Measurements from ENCODE around the gene NRF1.
A peak's percentile ranks its signal among the peaks of the same experiment; 100 is the strongest.
"Not testable (repeated sequence)": the region's sequence is repeated elsewhere in the genome, so short reads cannot be mapped to it uniquely, and the experiment has no call there.

Gene NRF1

GRCh38 chr7:129611246-129612111, at the start of gene NRF1:
NRF1 (plus strand) TSS chr7:129611720; CDS start chr7:129657352, 45,632 bp downstream.
- Histone ChIP-seq H3K27me3 (replicated peaks; ENCODE audit: control insufficient read depth, insufficient read depth, low read length) (no peaks in the 10 kb centered on the region), H3K9ac (ENCODE audit: low read length) (peak within 1 kb of the TSS; percentile 99), H3K4me1 (ENCODE audit: control insufficient read depth, insufficient read depth, low read length) (peaks cover 23% of the 10 kb centered on the region), H3K9me3 (ENCODE audit: control insufficient read depth, low read length) (no peaks in the 10 kb centered on the region), H3K36me3 (ENCODE audit: control insufficient read depth, insufficient read depth, low read length, severe bottlenecking) (peaks cover 3% of the 10 kb centered on the region), H3K4me3 (ENCODE audit: low read length) (peak within 1 kb of the TSS; percentile 94)
- peak; percentile 95 for DNase-seq (ENCODE audit: low read depth)

DNA sequence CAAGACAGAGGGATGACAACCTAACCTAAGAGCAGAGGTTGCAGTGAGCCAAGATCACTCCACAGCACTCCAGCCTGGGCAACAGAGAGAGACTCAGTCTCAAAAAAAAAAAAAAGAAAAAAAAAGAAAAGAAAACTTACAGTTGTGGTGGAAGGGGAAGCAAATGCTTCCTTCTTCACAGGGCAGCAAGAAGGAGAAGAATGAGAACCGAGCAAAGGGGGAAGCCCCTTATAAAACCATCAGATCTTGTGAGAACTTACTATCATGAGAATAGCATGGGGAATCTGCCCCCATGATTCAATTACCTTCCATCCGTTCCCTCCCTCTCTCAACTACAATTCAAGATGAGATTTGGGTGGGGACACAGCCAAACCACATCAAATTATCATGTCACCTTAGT, 45.2 kb upstream of the NRF1 start:
- not testable (repeated sequence) for H3K27me3 ChIP-seq (replicated peaks; ENCODE audit: control insufficient read depth, insufficient read depth, low read length); DNase-seq (ENCODE audit: low read depth); H3K36me3 ChIP-seq (ENCODE audit: control insufficient read depth, insufficient read depth, low read length, severe bottlenecking); H3K9ac ChIP-seq (ENCODE audit: low read length); H3K4me3 ChIP-seq (ENCODE audit: low read length); H3K9me3 ChIP-seq (ENCODE audit: control insufficient read depth, low read length); H3K4me1 ChIP-seq (ENCODE audit: control insufficient read depth, insufficient read depth, low read length)

- Histone ChIP-seq H3K4me1 (ENCODE audit: control insufficient read depth, insufficient read depth, low read length) (peaks cover 7% of the 10 kb centered on the region), H3K9ac (ENCODE audit: low read length) (no peak overlapping the region), H3K27me3 (replicated peaks; ENCODE audit: control insufficient read depth, insufficient read depth, low read length) (no peaks in the 10 kb centered on the region), H3K4me3 (ENCODE audit: low read length) (no peak overlapping the region), H3K36me3 (ENCODE audit: control insufficient read depth, insufficient read depth, low read length, severe bottlenecking) (no peaks in the 10 kb centered on the region), H3K9me3 (ENCODE audit: control insufficient read depth, low read length) (no peaks in the 10 kb centered on the region)
- no peak for DNase-seq (ENCODE audit: low read depth)
These were observed 44.1 kb upstream of the NRF1 start for GRCh38 chr7:129567377-129567776.

- Histone ChIP-seq H3K36me3 (ENCODE audit: control insufficient read depth, insufficient read depth, low read length, severe bottlenecking) (no peaks in the 10 kb centered on the region), H3K9ac (ENCODE audit: low read length) (no peak overlapping the region), H3K27me3 (replicated peaks; ENCODE audit: control insufficient read depth, insufficient read depth, low read length) (no peaks in the 10 kb centered on the region), H3K4me3 (ENCODE audit: low read length) (no peak overlapping the region), H3K9me3 (ENCODE audit: control insufficient read depth, low read length) (no peaks in the 10 kb centered on the region), H3K4me1 (ENCODE audit: control insufficient read depth, insufficient read depth, low read length) (peaks cover 7% of the 10 kb centered on the region)
- DNase-seq (ENCODE audit: low read depth), result no peak
These were observed 43.3 kb upstream of the NRF1 start for GRCh38 chr7:129568240-129568639.

DNA sequence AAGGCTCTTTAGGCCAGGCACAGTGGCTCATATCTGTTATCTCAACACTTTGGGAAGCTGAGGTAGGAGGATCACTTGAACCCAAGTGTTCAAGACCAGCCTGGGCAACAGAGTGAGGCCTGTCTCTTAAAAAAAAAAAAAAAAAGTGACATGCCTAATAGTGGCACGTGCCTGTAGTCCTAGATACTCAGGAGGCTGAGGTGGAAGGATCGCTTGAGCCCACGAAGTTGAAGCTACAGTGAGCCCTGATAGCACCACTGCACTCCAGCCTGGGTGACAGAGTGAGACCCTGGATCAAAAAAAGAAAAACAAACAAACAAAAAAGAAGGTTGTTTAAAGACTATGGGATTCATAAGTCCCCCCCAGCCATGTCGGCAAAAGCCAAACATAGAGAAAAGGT, 42.2 kb upstream of the NRF1 start:
- peak overlapping the region; percentile 7 for H3K9ac ChIP-seq (ENCODE audit: low read length)
- no peak for DNase-seq (ENCODE audit: low read depth)
- H3K9me3 ChIP-seq (ENCODE audit: control insufficient read depth, low read length), result no peaks in the 10 kb centered on the region
- no peaks in the 10 kb centered on the region for H3K27me3 ChIP-seq (replicated peaks; ENCODE audit: control insufficient read depth, insufficient read depth, low read length)
- peaks cover 9% of the 10 kb centered on the region for H3K4me1 ChIP-seq (ENCODE audit: control insufficient read depth, insufficient read depth, low read length)
- no peaks in the 10 kb centered on the region for H3K36me3 ChIP-seq (ENCODE audit: control insufficient read depth, insufficient read depth, low read length, severe bottlenecking)
- H3K4me3 ChIP-seq (ENCODE audit: low read length), result no peak overlapping the region

DNA sequence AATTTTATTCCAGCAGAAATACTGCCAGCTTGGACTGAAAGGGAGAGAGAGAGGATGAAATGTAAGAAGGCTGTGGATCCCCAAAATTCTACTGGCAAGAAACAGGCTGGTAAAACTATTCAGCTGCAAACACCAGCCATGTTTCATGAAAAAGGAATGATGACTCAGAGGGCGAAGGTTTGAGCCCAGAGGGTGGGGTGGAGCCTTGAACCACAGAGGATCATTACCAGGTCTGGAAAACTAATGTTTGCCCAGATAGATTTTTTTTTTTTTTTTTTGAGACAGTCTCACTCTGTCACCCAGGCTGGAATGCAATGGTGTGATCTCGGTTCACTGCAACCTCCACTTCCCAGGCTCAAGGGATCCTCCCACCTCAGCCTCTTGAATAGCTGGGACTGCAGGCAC, 41.7 kb upstream of the NRF1 start:
- Histone ChIP-seq H3K9me3 (ENCODE audit: control insufficient read depth, low read length) (no peaks in the 10 kb centered on the region), H3K4me3 (ENCODE audit: low read length) (no peak overlapping the region), H3K4me1 (ENCODE audit: control insufficient read depth, insufficient read depth, low read length) (peaks cover 14% of the 10 kb centered on the region), H3K27me3 (replicated peaks; ENCODE audit: control insufficient read depth, insufficient read depth, low read length) (no peaks in the 10 kb centered on the region), H3K36me3 (ENCODE audit: control insufficient read depth, insufficient read depth, low read length, severe bottlenecking) (no peaks in the 10 kb centered on the region), H3K9ac (ENCODE audit: low read length) (peak overlapping the region; percentile 7)
- DNase-seq (ENCODE audit: low read depth), result peak; percentile 68

DNA sequence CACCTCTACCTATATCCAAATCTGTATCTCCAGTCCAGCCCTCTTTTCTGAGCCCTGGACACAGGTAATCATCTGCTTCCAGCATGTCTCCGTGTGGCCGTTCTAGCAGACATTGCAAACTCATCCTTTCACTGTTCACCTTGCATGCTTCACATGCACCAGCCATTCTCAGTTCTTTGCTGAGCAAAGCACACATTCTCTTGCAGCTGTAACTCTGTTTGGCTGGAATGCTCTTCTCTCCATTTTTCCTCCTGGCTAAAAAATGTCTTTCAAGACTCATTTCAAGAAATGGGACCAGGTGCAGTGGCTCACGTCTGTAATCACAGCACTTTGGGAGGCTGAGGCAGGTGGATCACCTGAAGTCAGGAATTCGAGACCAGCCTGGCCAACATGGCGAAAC, 40.3 kb upstream of the NRF1 start:
- H3K9me3 ChIP-seq (ENCODE audit: control insufficient read depth, low read length), result no peaks in the 10 kb centered on the region
- no peak overlapping the region for H3K4me3 ChIP-seq (ENCODE audit: low read length)
- no peak for DNase-seq (ENCODE audit: low read depth)
- no peaks in the 10 kb centered on the region for H3K27me3 ChIP-seq (replicated peaks; ENCODE audit: control insufficient read depth, insufficient read depth, low read length)
- H3K9ac ChIP-seq (ENCODE audit: low read length), result no peak overlapping the region
- H3K36me3 ChIP-seq (ENCODE audit: control insufficient read depth, insufficient read depth, low read length, severe bottlenecking), result no peaks in the 10 kb centered on the region
- H3K4me1 ChIP-seq (ENCODE audit: control insufficient read depth, insufficient read depth, low read length), result peaks cover 16% of the 10 kb centered on the region

GRCh38 chr7:129572205-129572604, 39.3 kb upstream of the NRF1 start:
- Histone ChIP-seq H3K9me3 (ENCODE audit: control insufficient read depth, low read length) (no peaks in the 10 kb centered on the region), H3K36me3 (ENCODE audit: control insufficient read depth, insufficient read depth, low read length, severe bottlenecking) (no peaks in the 10 kb centered on the region), H3K27me3 (replicated peaks; ENCODE audit: control insufficient read depth, insufficient read depth, low read length) (no peaks in the 10 kb centered on the region), H3K4me1 (ENCODE audit: control insufficient read depth, insufficient read depth, low read length) (peaks cover 16% of the 10 kb centered on the region), H3K9ac (ENCODE audit: low read length) (no peak overlapping the region), H3K4me3 (ENCODE audit: low read length) (no peak overlapping the region)
- no peak for DNase-seq (ENCODE audit: low read depth)

DNA sequence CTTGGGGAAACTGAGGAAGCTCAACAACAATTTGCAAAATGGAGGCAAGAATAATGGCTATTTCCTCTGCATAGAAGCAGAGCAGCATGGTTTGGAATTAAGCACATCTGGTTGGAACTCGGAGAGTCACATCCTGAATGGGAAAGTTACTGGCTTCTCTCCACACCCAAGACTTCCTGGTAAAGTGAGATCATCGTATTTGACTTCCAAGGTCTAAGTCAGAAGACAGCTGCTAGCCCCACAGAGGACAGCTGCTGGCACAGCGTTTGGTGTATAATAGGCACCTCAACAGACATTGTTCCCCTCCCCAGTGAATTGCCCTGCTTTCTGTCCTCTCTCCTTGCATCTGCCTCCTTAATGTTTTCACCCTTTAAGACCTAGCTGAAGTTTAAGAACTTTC, 37.0 kb upstream of the NRF1 start:
- H3K27me3 ChIP-seq (replicated peaks; ENCODE audit: control insufficient read depth, insufficient read depth, low read length), result no peaks in the 10 kb centered on the region
- H3K36me3 ChIP-seq (ENCODE audit: control insufficient read depth, insufficient read depth, low read length, severe bottlenecking), result no peaks in the 10 kb centered on the region
- peak overlapping the region; percentile 32 for H3K4me3 ChIP-seq (ENCODE audit: low read length)
- H3K4me1 ChIP-seq (ENCODE audit: control insufficient read depth, insufficient read depth, low read length), result peaks cover 13% of the 10 kb centered on the region
- DNase-seq (ENCODE audit: low read depth), result peak; percentile 29
- no peak overlapping the region for H3K9ac ChIP-seq (ENCODE audit: low read length)
- H3K9me3 ChIP-seq (ENCODE audit: control insufficient read depth, low read length), result peaks cover 8% of the 10 kb centered on the region

DNA sequence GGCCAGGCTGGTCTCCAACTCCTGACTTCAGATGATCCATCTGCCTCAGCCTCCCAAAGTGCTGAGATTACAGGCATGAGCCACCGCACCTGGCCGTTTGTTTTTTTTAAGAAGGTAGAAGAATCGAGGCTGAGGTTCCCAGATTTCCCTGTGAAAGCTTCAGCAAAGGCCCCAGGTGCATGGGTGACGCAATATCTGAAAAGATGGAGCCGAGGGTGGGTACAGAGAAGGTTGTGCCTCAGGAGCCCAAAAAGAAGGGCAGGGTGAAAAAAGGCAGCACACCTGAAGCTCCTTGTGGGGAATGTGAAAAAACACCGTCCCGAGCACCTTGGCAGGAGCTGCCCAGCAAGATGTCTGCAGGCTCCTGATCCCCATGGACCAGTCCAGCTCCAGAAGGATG, 35.8 kb upstream of the NRF1 start:
- H3K36me3 ChIP-seq (ENCODE audit: control insufficient read depth, insufficient read depth, low read length, severe bottlenecking), result no peaks in the 10 kb centered on the region
- no peak for DNase-seq (ENCODE audit: low read depth)
- no peak overlapping the region for H3K4me3 ChIP-seq (ENCODE audit: low read length)
- peaks cover 8% of the 10 kb centered on the region for H3K4me1 ChIP-seq (ENCODE audit: control insufficient read depth, insufficient read depth, low read length)
- H3K9ac ChIP-seq (ENCODE audit: low read length), result no peak overlapping the region
- no peaks in the 10 kb centered on the region for H3K27me3 ChIP-seq (replicated peaks; ENCODE audit: control insufficient read depth, insufficient read depth, low read length)
- peaks cover 8% of the 10 kb centered on the region for H3K9me3 ChIP-seq (ENCODE audit: control insufficient read depth, low read length)

- H3K27me3 ChIP-seq (replicated peaks; ENCODE audit: control insufficient read depth, insufficient read depth, low read length), result no peaks in the 10 kb centered on the region
- no peaks in the 10 kb centered on the region for H3K36me3 ChIP-seq (ENCODE audit: control insufficient read depth, insufficient read depth, low read length, severe bottlenecking)
- H3K4me3 ChIP-seq (ENCODE audit: low read length), result no peak overlapping the region
- no peak overlapping the region for H3K9ac ChIP-seq (ENCODE audit: low read length)
- peaks cover 8% of the 10 kb centered on the region for H3K9me3 ChIP-seq (ENCODE audit: control insufficient read depth, low read length)
- peaks cover 8% of the 10 kb centered on the region for H3K4me1 ChIP-seq (ENCODE audit: control insufficient read depth, insufficient read depth, low read length)
- no peak for DNase-seq (ENCODE audit: low read depth)
These were observed 35.4 kb upstream of the NRF1 start for GRCh38 chr7:129576138-129576537.

- H3K9me3 ChIP-seq (ENCODE audit: control insufficient read depth, low read length), result peaks cover 8% of the 10 kb centered on the region
- H3K36me3 ChIP-seq (ENCODE audit: control insufficient read depth, insufficient read depth, low read length, severe bottlenecking), result no peaks in the 10 kb centered on the region
- no peak for DNase-seq (ENCODE audit: low read depth)
- no peaks in the 10 kb centered on the region for H3K27me3 ChIP-seq (replicated peaks; ENCODE audit: control insufficient read depth, insufficient read depth, low read length)
- no peak overlapping the region for H3K9ac ChIP-seq (ENCODE audit: low read length)
- H3K4me1 ChIP-seq (ENCODE audit: control insufficient read depth, insufficient read depth, low read length), result peaks cover 8% of the 10 kb centered on the region
- H3K4me3 ChIP-seq (ENCODE audit: low read length), result no peak overlapping the region
These were observed 32.7 kb upstream of the NRF1 start for GRCh38 chr7:129578829-129579228.

Measured in adipocyte (in vitro differentiated cells).